Right atrium auricular region (tissue), 2 donors: ENCODE measurements around the gene TSC22D1. TPM values are rescaled to one million over a fixed set of nuclear protein-coding genes. Genes with fewer than 3 reads are reported as not detected.

Experiments used
- DNase-seq: peaks from one replicate; pipeline ENCODE4 v3.0.0-alpha.2; 2019; ENCODE audit warnings: low spot score
- H3K27ac ChIP-seq, 2 donors: fragments of 200-600 bp; sonication (generic); 1 replicate in 1 of 2; 2 replicates in 1 of 2; pipeline ENCODE4 v1.5.1; 2016 to 2019
- H3K27me3 ChIP-seq, 2 donors: fragments of 200-600 bp; sonication (generic); one replicate each; pipeline versions ENCODE4 v1.5.1 to v1.6.0; 2017 to 2019
- H3K36me3 ChIP-seq: fragments of 200-600 bp; sonication (generic); one replicate; pipeline ENCODE4 v1.5.1; 2016
- H3K4me1 ChIP-seq, 2 donors: fragments of 200-600 bp; sonication (generic); one replicate each; pipeline versions ENCODE4 v1.5.1 to v1.6.0; 2017 to 2019
- H3K4me3 ChIP-seq, 2 donors: fragments of 200-600 bp; sonication (generic); 1 replicate in 1 of 2; 2 replicates in 1 of 2; pipeline ENCODE4 v1.5.1; 2017 to 2019; ENCODE audit warnings: mild to moderate bottlenecking in 1 of 2, moderate library complexity in 1 of 2
- H3K9me3 ChIP-seq, 2 donors: fragments of 200-600 bp; sonication (generic); one replicate each; pipeline ENCODE4 v1.5.1; 2019
- CTCF ChIP-seq, 2 donors: fragments of 200-600 bp; sonication (generic); IDR thresholded peaks; one replicate each; pipeline ENCODE4 v1.5.1; 2019; ENCODE audit warnings: antibody characterized with exemption in 2 of 2
- total RNA-seq, 2 donors: library from RNA; depleted of rRNA; stranded (reverse); fragments of >200 nt; gene quantifications; one replicate each; pipeline ENCODE4 v1.1.0, GENCODE V29; 2016

The TSC22D1 gene
- total RNA-seq, 2 donors from 2014 or later: 110 to 159 TPM

DNA sequence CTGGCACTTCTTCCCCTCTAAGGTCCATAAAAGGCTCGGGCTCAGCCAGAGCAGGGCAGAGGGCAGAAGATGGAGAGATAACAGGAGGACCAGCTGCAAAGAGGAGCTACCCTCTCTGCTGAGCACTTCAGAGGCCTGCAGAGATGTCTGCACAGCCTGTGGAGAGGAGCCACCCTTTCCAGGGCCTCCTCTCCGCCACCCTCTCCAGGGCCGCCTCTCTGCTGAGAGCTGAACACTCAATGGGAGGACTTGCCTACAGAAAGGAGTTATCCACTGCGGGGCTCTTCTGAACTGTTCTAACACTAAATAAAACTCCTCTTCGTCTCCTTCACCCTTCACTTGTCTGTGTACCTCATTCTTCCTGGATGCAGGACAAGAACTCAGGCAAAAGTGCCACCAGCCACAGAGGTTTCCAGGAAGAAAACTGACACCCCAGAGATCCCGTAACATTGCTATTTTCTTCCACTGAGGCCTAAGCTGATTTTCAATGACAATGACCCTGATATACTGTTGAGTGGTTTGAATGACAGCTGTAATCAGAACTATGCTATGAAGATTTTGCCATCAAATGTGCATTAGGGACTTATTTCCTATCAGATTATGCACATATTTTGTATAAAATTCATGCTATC, 16.2 kb upstream of the TSC22D1 start:
- no peaks in the 10 kb centered on the region for H3K36me3 ChIP-seq
- no peak for DNase-seq
- no peak for TF ChIP-seq CTCF (IDR thresholded peaks at IDR 0.05)
- H3K4me1 ChIP-seq: no peaks in the 10 kb centered on the region
- H3K27ac ChIP-seq: no peak overlapping the region
- no peaks in the 10 kb centered on the region for H3K27me3 ChIP-seq
- no peak overlapping the region for H3K4me3 ChIP-seq
- peaks cover 0 to 5% of the 10 kb centered on the region in 2 donors for H3K9me3 ChIP-seq

DNA sequence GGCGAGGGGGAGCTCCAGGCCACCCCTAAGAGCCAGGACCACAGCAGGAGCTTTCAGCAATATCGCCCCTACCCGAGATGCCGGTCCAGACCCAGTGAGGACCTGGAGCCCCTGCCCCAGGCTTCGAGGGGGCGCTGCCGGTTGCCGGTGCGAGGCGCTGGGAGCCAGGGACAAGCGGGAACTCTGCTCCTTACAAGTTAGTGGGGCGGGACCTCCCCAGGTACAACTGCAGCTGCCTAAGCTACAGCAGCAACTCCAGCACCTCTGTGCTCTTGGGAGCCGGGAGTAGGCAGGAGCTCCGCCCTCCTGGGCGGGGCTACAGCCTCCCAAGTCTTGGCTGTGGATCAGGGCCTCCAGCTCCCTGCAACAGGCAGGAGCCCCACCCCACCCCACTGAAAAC, 15.2 kb upstream of the TSC22D1 start:
- H3K36me3 ChIP-seq: no peaks in the 10 kb centered on the region
- H3K27ac ChIP-seq: no peak overlapping the region
- no peak overlapping the region for H3K4me3 ChIP-seq
- TF ChIP-seq CTCF (IDR thresholded peaks at IDR 0.05): no peak
- no peaks in the 10 kb centered on the region for H3K27me3 ChIP-seq
- DNase-seq: no peak
- H3K9me3 ChIP-seq: peaks cover 0 to 5% of the 10 kb centered on the region in 2 donors
- no peaks in the 10 kb centered on the region for H3K4me1 ChIP-seq

- no peak overlapping the region for H3K4me3 ChIP-seq
Measured at GRCh38 chr13:44583137-44583536, 7.0 kb upstream of the TSC22D1 start.

DNA sequence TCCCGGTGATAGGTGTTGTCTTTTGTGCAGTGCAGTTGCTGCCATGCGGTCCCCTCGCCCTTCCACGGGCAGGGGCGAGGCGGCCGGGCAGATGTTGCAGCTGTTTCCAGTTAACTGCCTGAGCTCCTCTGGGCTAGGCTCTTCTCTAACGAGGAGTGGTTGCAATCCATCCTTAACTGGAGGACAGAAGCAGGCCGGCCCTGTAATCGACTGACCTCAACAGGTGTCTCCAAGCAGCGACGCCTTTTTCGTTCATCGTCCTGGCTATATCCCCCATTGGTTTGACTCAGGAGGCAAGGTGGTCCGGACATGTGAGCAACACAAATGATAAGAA, 1.9 kb upstream of the TSC22D1 start:
- DNase-seq: no peak
- Histone ChIP-seq H3K36me3 (no peaks in the 10 kb centered on the region), H3K4me1 (peaks cover 0 to 35% of the 10 kb centered on the region in 2 donors), H3K4me3 (peak overlapping the region; percentile 82 to 90), H3K27ac (peak overlapping the region; percentile 97 to 100), H3K27me3 (no peaks in the 10 kb centered on the region), H3K9me3 (no peaks in the 10 kb centered on the region)
- TF ChIP-seq CTCF (IDR thresholded peaks at IDR 0.05): no peak

More at GRCh38 chr13:44583137-44583536, 7.0 kb upstream of the TSC22D1 start:
- Histone ChIP-seq H3K36me3 (no peaks in the 10 kb centered on the region), H3K9me3 (no peaks in the 10 kb centered on the region), H3K27me3 (no peaks in the 10 kb centered on the region), H3K4me1 (peaks cover 0 to 6% of the 10 kb centered on the region in 2 donors), H3K27ac (no peak overlapping the region)
- no peak for DNase-seq
- no peak for TF ChIP-seq CTCF (IDR thresholded peaks at IDR 0.05)

GRCh38 chr13:44577236-44578066, 1.3 kb upstream of the TSC22D1 start:
- DNase-seq: peak; percentile 92
- no peaks in the 10 kb centered on the region for H3K9me3 ChIP-seq
- no peaks in the 10 kb centered on the region for H3K36me3 ChIP-seq
- no peaks in the 10 kb centered on the region for H3K27me3 ChIP-seq
- TF ChIP-seq CTCF (IDR thresholded peaks at IDR 0.05): no peak
- H3K4me3 ChIP-seq: peak overlapping the region; percentile 82 to 90
- H3K27ac ChIP-seq: peak overlapping the region; percentile 97 to 100
- H3K4me1 ChIP-seq: peaks cover 0 to 41% of the 10 kb centered on the region in 2 donors
